Dermis blood vessel endothelial cell (primary cell): ENCODE results near the gene FAM13A. TPM values are rescaled to one million over a fixed set of nuclear protein-coding genes. Genes with fewer than 3 reads are reported as not detected.
A peak's percentile ranks its signal among the peaks of the same experiment; 100 is the strongest.

Experiments
- DNase-seq: peaks from one replicate; pipeline ENCODE4 v3.0.0; 2010
- total RNA-seq: library from RNA; depleted of rRNA; stranded (reverse); fragments of >200 nt; gene quantifications from 2 replicates; pipeline ENCODE4 v1.2.3, GENCODE V29; 2014

Gene FAM13A
- total RNA-seq, 1 donor from 2014 or later = 1.7 TPM

- DNase-seq = no peak
Measured at GRCh38 chr4:88809101-88809500, 247.9 kb downstream of the FAM13A start.

DNA sequence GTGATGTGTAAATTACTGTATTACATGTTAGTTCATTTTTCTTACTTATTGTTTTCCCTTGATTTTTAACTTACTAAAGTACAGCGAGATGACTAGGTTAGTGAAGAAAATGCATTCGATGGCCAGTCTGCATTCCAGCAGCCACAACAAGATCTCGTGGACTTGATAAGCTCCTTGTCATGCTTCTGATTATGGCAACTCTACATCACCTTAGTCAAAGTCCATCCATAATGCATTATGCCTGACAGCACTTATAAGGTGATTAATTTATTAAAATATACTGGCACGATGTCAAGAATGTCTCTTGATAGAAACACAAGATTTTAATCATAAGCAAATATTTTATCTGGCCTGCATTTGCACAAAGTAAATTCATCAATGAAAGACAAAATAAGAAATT lies 249.5 kb downstream of the FAM13A start:
- DNase-seq = no peak

- no peak for DNase-seq
Measured at GRCh38 chr4:88804234-88804633, 252.8 kb downstream of the FAM13A start.

- DNase-seq = no peak
Measured at GRCh38 chr4:88803600-88804096, 253.3 kb downstream of the FAM13A start.

GRCh38 chr4:88802585-88803286 lies 254.2 kb downstream of the FAM13A start:
- DNase-seq = no peak

DNA sequence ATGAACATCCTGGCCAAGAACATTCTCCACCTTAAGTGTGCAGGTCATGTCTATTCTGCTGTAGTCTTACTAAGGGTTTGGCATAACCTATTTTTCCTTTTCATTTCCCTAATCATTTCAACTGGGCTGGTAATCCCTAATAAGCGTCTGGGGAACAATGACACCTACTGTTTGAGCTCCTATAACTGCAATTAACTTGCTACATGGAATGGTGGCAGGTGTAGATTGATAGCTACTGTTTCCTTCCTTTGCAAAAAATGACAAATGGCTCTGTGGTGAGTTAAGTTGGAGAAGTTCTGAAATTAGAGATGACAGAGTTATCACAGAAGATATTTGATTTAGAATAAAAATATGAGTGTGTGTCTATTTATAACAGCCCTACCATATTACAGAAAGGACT lies 254.8 kb downstream of the FAM13A start:
- peak; percentile 21 for DNase-seq

- DNase-seq = no peak
Measured at GRCh38 chr4:88799900-88800299, 257.1 kb downstream of the FAM13A start.

GRCh38 chr4:88797725-88798124 lies 259.3 kb downstream of the FAM13A start:
- DNase-seq = no peak

GRCh38 chr4:88796545-88796944 lies 260.4 kb downstream of the FAM13A start:
- no peak for DNase-seq

- DNase-seq = no peak
Measured at GRCh38 chr4:88794952-88795351, 262.0 kb downstream of the FAM13A start.

- no peak for DNase-seq
Measured at GRCh38 chr4:88794087-88794690, 262.8 kb downstream of the FAM13A start.

- no peak for DNase-seq
Measured at GRCh38 chr4:88793475-88793874, 263.5 kb downstream of the FAM13A start.

- no peak for DNase-seq
Measured at GRCh38 chr4:88792821-88793220, 264.2 kb downstream of the FAM13A start.

- no peak for DNase-seq
Measured at GRCh38 chr4:88792268-88792781, 264.7 kb downstream of the FAM13A start.

DNA sequence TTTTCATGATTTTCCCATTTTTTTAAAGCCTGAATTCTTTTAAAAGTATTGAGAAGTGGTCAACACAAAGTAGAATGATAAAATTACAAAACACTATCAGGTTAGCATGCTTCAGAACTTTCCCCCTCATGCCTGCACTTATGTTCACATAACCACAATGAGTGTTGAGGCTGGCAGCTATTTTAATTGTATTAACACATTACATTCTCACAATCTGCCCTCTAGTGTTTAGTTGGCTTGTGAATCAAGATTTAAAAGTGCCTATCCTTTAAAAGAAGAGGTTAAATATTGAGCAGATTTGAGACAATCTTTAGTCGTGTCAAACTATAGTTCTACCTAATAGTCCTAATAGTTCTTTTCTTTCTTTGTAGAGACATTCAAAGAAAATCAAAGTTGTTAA lies 265.7 kb downstream of the FAM13A start:
- DNase-seq = peak; percentile 61

GRCh38 chr4:88788895-88789294 lies 268.1 kb downstream of the FAM13A start:
- DNase-seq = no peak

GRCh38 chr4:88788424-88788823 lies 268.6 kb downstream of the FAM13A start:
- no peak for DNase-seq

DNA sequence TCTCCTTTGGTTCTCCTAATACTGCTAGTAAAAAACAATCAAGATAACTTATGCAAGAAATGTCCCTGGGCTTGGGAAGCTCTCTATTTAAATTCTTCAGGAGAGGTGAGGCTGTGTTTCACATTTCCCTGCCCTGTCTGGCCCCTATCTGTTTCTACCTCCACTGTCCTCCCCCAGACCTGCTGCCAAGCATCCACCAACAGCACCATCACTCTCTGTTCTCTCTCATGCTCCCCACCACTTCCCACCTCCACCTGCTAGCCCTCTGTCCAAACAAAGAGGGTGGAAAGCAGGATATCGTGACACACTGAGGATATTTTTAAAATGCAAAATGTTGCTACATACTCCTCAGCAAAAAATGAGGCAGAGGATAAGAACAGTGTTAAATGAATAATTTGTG lies 271.0 kb downstream of the FAM13A start:
- DNase-seq = no peak

GRCh38 chr4:88780389-88780788 lies 276.6 kb downstream of the FAM13A start:
- DNase-seq = no peak

DNA sequence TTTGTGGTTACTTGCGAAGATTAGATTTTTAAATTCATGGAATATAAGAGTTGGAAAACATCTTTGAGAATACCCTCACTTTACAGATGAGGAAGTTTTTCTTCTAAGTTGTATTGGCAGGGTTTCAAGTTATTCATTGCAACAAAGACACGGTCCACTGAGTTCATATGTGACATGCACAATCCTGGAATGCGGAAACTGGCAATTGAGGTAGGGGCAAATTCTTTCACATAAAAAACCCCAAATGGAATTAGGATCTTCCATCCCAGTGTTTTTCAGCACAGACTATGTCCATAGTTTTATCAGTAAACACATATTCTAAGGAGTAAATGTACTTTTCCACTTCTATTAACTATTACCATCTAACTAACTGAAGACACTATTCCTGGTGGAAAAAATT lies 277.6 kb downstream of the FAM13A start:
- DNase-seq = peak; percentile 76

- no peak for DNase-seq
Measured at GRCh38 chr4:88775529-88775928, 281.5 kb downstream of the FAM13A start.

DNA sequence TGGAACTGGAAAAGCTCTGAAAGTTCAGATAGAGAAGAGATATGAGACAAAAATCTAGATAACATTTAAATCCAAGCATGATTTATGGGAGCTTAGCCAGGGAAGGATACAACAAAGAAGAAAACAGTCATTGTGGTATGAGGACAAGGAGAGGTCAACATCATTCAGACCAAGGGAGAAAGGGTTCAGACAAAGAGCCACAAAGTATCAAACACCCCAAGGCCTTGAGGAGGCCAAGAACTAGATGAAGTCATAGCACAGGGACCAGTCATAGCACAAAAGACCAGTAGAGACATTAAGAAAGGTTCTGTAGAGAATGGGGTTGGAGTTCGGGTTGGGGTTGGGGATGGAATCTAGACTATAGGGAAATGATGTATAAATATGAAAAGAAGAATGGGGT lies 282.0 kb downstream of the FAM13A start:
- DNase-seq = no peak

GRCh38 chr4:88771883-88772450 lies 285.0 kb downstream of the FAM13A start:
- DNase-seq = no peak

DNA sequence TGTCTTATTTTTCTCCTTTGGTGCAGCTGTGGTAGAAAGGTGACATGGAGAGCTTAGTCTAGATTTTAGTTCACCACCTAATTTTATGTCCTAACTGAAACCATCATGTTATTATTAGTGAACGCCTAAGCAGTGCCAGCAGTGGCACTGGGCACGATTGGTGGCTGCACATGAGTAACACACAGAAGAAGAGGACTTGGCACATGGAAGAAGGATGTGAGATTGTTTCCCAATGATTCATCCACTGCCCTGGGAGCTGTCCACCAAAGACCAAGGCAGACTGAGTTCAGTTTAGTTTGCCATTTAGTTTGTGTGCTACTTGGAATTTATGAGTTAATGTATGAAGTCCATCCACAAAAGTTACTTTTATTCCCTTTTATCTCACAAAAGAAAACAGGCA lies 291.3 kb downstream of the FAM13A start:
- peak; percentile 66 for DNase-seq
